GM18858 (cell line): Measurements from ENCODE around the gene CLSTN3.
"Not testable (repeated sequence)": the region's sequence is repeated elsewhere in the genome, so short reads cannot be mapped to it uniquely, and the experiment has no call there.

Experiments used
- ATAC-seq: cut with Tn5 transposase; IDR thresholded peaks from one replicate; pipeline ENCODE4 v1.9.1; 2021; ENCODE audit not compliant: unreplicated experiment

Gene CLSTN3

GRCh38 chr12:7150356-7150755, 20.2 kb downstream of the CLSTN3 start:
- ATAC-seq: no peak

- no peak for ATAC-seq
These were observed 20.7 kb downstream of the CLSTN3 start for GRCh38 chr12:7150841-7151240.

GRCh38 chr12:7151532-7151931, 21.4 kb downstream of the CLSTN3 start:
- no peak for ATAC-seq

GRCh38 chr12:7152818-7153217, 22.6 kb downstream of the CLSTN3 start:
- no peak for ATAC-seq

- ATAC-seq: no peak
These were observed 23.9 kb downstream of the CLSTN3 start for GRCh38 chr12:7154042-7154441.

- ATAC-seq: no peak
These were observed 24.8 kb downstream of the CLSTN3 start for GRCh38 chr12:7154901-7155470.

GRCh38 chr12:7155471-7156034, 25.4 kb downstream of the CLSTN3 start:
- ATAC-seq: no peak

- no peak for ATAC-seq
These were observed 26.4 kb downstream of the CLSTN3 start for GRCh38 chr12:7156259-7157197.

- ATAC-seq: no peak
These were observed 27.2 kb downstream of the CLSTN3 start for GRCh38 chr12:7157391-7157790.

- no peak for ATAC-seq
These were observed 28.8 kb downstream of the CLSTN3 start for GRCh38 chr12:7158781-7159609.

- ATAC-seq: no peak
These were observed 30.0 kb downstream of the CLSTN3 start for GRCh38 chr12:7160183-7160582.

GRCh38 chr12:7161327-7161726, 31.2 kb downstream of the CLSTN3 start:
- ATAC-seq: no peak

GRCh38 chr12:7161811-7162210, 31.6 kb downstream of the CLSTN3 start:
- no peak for ATAC-seq

- ATAC-seq: no peak
These were observed 32.5 kb downstream of the CLSTN3 start for GRCh38 chr12:7162691-7163114.

GRCh38 chr12:7169951-7170350, 39.8 kb downstream of the CLSTN3 start:
- ATAC-seq: no peak

GRCh38 chr12:7171854-7172253, 41.7 kb downstream of the CLSTN3 start:
- ATAC-seq: no peak

GRCh38 chr12:7175493-7175892, 45.3 kb downstream of the CLSTN3 start:
- ATAC-seq: no peak

GRCh38 chr12:7176595-7176994, 46.4 kb downstream of the CLSTN3 start:
- no peak for ATAC-seq

- no peak for ATAC-seq
These were observed 48.3 kb downstream of the CLSTN3 start for GRCh38 chr12:7178481-7178880.

- ATAC-seq: no peak
These were observed 50.5 kb downstream of the CLSTN3 start for GRCh38 chr12:7180685-7181084.

- ATAC-seq: not testable (repeated sequence)
These were observed 55.9 kb downstream of the CLSTN3 start for GRCh38 chr12:7186058-7186457.
